AG09319 (cell line): ENCODE results near the gene IFNA6.
"Not testable (repeated sequence)": the region's sequence is repeated elsewhere in the genome, so short reads cannot be mapped to it uniquely, and the experiment has no call there.

Source experiments
- DNase-seq: peaks from one replicate; pipeline ENCODE4 v3.0.0-alpha.2; 2010; ENCODE audit warnings: low read depth; ENCODE audit errors: extremely low read depth
- TF ChIP-seq, protein P1 (sequence below): IDR thresholded peaks from 2 replicates; pipeline ENCODE4 v1.5.1; 2011; ENCODE audit warnings: low read depth, mild to moderate bottlenecking, inconsistent platforms, low read length, moderate library complexity

The IFNA6 gene

DNA sequence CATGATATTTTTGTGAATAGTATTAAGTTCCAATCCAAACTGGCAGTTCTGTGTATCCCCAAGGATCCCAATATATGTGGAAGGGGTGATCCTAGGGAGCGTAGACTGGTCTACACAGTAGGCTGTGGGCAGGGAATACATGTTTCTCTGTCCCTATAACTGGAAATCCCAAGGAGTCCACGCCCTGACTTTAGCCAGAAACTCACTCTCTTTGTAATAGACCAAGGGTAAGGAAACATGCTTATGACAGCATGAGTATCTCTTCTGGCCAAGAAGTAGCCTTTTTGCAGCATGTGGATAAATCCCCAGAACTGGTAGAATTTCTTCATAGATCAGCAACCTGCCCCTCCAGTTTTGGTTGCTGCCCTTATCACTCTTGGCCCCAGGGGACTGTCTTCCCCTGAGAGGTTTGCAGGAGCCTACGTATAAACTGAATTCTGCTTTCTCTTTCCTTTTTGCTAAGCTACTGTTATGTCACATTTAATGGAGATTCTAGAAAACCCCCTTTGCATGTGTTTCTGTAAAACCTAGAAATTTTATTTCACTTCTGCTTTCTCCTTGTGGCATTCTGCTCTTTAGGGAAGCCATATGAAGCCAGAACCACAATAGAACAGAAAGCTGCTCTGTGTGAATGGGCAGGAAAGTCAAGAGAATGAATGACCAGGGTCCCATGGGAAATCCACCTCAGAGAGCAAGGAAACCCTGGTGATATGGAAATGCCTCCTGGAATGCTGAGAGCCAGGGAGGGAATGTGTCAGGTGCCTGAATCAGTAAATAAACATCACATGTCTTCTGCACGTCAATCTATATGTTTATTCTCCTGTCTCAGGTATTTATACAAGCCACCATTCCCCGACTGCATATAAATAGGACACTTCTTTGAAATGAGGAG is 31.0 kb upstream of the IFNA6 start:
- no peak for DNase-seq
- TF ChIP-seq, protein P1, sequence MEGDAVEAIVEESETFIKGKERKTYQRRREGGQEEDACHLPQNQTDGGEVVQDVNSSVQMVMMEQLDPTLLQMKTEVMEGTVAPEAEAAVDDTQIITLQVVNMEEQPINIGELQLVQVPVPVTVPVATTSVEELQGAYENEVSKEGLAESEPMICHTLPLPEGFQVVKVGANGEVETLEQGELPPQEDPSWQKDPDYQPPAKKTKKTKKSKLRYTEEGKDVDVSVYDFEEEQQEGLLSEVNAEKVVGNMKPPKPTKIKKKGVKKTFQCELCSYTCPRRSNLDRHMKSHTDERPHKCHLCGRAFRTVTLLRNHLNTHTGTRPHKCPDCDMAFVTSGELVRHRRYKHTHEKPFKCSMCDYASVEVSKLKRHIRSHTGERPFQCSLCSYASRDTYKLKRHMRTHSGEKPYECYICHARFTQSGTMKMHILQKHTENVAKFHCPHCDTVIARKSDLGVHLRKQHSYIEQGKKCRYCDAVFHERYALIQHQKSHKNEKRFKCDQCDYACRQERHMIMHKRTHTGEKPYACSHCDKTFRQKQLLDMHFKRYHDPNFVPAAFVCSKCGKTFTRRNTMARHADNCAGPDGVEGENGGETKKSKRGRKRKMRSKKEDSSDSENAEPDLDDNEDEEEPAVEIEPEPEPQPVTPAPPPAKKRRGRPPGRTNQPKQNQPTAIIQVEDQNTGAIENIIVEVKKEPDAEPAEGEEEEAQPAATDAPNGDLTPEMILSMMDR, result no peak

DNA sequence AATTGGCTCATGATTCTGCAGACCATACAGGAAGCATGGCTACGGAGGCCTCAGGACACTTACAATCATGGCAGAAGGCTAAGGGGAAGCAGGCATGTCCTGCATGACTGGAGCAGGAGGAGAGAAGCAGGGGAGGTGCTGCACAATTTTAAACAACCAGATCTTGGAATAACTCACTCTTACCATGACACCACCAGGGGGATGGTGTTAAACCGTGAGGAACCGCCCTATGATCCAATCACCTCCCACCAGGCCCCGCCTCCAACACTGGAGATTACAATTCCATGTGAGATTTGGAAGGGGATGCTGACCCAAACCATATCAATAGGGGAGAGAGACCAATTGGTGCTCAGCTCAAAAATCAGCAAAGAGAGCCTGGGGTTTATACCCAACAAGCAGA is 20.8 kb upstream of the IFNA6 start:
- not testable (repeated sequence) for DNase-seq

DNA sequence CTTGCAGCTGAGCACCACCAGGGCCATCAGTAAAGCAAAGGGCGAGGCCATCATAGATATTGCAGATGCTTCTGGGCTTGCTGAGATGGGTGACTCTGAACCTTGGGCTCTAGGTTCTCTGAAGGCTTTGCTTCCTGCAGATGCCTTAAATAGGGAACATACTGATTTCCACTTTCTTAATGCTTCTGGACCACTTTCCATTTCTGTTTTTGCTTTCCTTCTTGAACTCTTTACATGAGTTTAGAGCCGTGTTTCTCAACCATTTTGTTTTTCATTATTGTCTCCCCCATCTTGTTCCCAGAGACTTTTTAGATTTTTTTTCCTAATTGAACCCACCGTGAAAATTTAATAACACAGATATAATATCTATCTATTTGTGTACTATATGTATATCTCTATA is 17.3 kb upstream of the IFNA6 start, which contains the start of gene IFNA13:
Gene IFNA13 (minus strand): TSS at position 101 of the 400 bp plus-strand sequence. CDS start 47 bp downstream, at position 54.
- TF ChIP-seq, protein P1, result no peak
- no peak for DNase-seq

DNA sequence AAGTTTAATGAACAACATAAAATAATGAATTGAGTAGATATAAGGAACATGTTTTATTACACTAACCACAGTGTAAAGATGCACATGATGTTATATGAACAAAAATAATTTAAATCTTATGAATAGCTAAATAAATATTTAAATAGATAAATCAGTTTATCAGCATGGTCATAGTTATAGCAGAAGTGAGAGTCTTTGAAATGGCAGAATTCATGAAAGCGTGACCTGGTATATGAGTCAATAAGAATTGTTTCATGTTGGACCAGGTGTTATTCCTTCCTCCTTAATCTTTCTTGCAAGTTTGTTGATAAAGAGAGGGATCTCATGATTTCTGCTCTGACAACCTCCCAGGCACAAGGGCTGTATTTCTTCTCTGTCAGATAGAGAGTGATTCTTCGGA is 16.5 kb upstream of the IFNA6 start:
- DNase-seq, result not testable (repeated sequence)

DNA sequence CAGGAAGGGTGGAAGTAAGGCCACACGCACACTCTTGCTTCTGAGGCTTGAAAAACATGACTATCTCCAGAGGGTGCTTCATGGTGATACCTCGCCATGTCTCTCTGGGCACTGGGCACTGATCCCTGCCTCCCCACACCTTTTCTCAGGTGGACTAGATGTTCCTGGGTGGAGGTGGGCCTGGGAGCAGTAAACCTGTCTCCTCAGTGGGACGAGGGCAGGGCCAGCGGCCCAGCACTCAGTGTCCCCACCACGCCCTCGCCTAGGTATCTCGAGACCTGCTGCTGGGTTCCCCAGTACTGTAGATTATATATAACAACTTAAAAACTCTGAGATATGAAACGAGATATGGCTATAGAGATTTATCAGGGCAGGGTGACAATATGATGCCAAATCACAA is 11.6 kb upstream of the IFNA6 start:
- TF ChIP-seq, protein P1, result no peak
- no peak for DNase-seq

DNA sequence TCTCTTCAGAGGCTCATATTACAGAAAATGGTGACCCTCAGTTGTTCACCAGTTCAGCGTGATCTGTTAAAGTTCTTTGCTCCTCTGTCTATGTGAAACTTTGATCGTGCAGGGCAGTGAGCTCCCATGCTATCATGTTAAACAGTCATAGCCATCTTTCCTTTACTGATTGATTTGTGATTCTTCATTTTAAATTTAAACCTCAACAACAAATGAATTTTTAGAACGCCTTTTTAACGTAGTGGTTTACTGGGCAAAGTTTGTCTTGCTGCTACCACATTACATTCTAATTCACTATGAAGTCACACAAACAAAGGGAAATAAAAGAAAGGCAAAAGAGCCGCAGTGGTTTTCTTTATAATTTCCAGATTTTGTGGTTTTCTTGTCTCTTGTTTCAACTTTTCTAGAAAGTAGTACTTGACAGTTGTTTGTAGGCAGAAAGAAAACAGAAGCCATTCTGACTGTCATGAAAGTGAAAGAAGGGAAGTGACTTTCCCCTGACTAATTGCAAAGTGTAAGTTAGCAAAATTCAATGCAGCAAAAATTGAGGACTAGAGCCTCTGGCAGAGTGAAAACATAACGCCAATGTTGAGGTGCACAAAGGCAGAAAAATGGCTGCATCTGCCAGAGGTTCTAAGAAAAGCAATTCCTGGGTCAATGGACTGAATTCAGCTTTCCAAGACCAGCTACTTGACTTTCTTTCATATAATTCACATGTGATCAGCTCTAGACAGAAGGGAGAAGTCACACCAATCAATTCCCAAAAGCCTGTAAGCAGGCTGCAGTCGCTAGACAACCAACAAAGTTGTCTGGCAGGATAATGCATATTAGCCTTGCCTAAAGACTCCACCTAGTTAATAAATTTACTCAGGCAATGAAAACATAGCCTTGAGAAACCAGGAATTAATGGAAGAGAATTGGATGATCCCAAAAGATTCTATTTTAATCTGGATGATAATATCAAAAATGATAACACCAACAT is 7.1 kb upstream of the IFNA6 start:
- DNase-seq, result no peak
- TF ChIP-seq, protein P1, result no peak

DNA sequence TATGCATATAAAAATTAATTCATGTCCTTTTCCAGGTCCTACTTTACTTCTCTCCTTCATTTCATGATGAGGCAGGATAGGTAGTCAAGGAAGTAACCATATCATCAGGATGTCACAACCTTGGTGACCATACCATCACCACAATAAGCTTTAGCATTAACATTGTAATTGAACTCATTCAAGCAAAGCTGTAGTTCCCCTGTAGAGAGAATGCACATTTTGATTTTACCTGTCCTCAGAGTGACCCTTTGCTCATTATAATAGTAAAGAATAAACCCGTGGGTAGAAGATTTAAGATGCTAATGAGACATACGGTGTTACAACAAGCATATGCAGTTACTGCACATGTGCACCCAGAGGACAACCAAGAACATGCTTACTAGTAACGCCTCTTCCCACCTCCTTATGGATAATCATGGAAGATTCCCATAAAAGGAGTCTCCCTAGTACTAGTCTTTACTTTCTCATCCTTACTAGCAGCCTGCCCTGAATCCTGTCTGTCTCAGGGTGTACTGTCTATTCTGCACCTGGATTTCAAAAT is 2.2 kb downstream of the IFNA6 start:
- TF ChIP-seq, protein P1, result no peak
- no peak for DNase-seq

DNA sequence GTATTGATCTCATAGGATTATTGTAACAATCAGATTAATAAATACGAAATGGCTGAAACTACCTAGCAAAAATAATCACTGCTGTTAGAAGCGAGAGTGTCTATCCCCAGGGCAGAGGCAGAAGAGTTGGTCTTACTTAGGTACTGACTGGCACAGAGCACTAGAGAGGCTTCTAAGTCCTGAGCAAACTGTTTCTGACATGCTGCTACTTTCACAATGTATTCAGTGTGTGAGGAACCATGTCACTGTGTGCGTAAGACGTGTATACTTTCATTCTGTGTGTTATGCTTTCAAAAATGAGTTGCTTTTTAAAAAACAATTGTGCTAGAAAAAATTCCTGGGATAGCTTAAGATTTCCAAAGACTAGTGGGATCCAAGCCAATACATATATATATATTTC is 10.0 kb downstream of the IFNA6 start:
- no peak for DNase-seq
- TF ChIP-seq, protein P1, result no peak
